ENCODE results near the gene CCDC191. TPM values are rescaled to one million over a fixed set of nuclear protein-coding genes. Genes with fewer than 3 reads are reported as not detected.

CCDC191 gene
- total RNA-seq, 1 donor from 2014 or later = 4.5 TPM

DNA sequence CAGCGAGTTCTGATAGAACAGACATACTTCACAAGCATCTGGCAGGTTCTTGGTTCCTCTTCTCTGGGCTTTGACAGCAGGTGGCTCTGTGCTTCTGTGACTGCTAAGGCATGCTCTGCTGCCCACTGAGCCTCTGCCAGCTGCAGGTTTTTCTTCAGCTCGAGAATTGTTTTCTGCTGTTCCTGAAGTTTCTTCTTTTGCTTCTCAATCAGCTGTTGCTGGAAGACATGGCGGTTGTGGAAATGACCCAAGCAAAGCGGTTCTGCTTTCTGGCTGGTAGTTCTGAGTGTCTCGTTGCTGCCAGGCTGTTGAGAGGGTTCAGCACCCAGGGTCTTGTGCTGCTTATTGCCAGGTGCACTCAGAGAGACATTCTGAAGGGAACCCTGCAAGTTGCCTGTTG lies 50.8 kb downstream of the CCDC191 start:
- no peak overlapping the region for H3K4me3 Mint-ChIP-seq
- H3K4me1 Mint-ChIP-seq = no peaks in the 10 kb centered on the region
- DNase-seq (ENCODE audit: low read depth, low spot score) = no peak
- no peaks in the 10 kb centered on the region for H3K27me3 Mint-ChIP-seq (ENCODE audit: low read depth)
- H3K9me3 Mint-ChIP-seq = peaks cover 5% of the 10 kb centered on the region
- H3K36me3 Mint-ChIP-seq (ENCODE audit: low read depth) = peaks cover 13% of the 10 kb centered on the region
- H3K27ac Mint-ChIP-seq (ENCODE audit: unreplicated experiment) = no peak overlapping the region
- TF ChIP-seq, protein P1, sequence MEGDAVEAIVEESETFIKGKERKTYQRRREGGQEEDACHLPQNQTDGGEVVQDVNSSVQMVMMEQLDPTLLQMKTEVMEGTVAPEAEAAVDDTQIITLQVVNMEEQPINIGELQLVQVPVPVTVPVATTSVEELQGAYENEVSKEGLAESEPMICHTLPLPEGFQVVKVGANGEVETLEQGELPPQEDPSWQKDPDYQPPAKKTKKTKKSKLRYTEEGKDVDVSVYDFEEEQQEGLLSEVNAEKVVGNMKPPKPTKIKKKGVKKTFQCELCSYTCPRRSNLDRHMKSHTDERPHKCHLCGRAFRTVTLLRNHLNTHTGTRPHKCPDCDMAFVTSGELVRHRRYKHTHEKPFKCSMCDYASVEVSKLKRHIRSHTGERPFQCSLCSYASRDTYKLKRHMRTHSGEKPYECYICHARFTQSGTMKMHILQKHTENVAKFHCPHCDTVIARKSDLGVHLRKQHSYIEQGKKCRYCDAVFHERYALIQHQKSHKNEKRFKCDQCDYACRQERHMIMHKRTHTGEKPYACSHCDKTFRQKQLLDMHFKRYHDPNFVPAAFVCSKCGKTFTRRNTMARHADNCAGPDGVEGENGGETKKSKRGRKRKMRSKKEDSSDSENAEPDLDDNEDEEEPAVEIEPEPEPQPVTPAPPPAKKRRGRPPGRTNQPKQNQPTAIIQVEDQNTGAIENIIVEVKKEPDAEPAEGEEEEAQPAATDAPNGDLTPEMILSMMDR (conservative IDR thresholded peaks at IDR 0.05) = no peak

DNA sequence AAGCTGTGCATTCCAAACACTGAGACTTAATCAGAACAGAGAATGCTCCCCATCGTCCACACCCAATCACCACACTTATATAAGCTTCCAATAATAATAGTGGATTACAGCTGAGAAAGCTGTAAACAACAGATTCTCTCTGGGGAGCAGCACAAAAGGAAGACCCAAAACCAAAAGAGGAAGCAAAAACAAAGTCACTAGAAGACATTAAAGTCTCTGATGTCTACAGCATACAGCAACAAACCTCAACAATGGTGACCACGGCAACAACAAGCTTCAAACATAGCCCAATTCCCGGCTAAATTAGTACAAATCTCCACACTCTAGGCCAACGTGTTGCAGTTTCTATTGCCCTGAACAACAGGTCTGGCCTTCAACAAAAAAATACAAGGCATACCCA lies 70.8 kb downstream of the CCDC191 start:
- TF ChIP-seq, protein P1 (conservative IDR thresholded peaks at IDR 0.05) = no peak
- Mint-ChIP-seq H3K27me3 (ENCODE audit: low read depth) (no peaks in the 10 kb centered on the region), H3K36me3 (ENCODE audit: low read depth) (peaks cover 17% of the 10 kb centered on the region), H3K4me1 (no peaks in the 10 kb centered on the region), H3K27ac (ENCODE audit: unreplicated experiment) (no peak overlapping the region), H3K9me3 (peaks cover 3% of the 10 kb centered on the region), H3K4me3 (no peak overlapping the region)
- no peak for DNase-seq (ENCODE audit: low read depth, low spot score)

DNA sequence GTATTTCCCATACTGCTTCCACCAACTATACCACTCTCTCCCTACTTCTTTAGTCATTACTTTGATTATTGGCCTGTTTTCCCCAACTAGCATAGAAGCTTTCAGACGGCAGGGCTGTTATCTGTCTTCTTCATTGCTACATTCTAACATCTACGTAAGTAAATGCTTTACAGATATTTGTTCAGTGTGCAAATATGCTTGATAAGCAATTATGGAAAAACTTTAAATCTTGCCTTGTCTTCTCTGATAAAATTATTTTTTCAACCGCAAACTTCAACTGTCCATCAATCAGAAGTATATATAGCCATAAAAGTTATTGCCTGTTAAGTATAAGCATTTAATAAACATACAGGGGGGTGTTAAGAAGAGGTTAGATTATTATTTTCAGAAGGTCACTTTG lies 72.8 kb downstream of the CCDC191 start:
- no peaks in the 10 kb centered on the region for H3K4me1 Mint-ChIP-seq
- H3K27ac Mint-ChIP-seq (ENCODE audit: unreplicated experiment) = no peak overlapping the region
- peaks cover 14% of the 10 kb centered on the region for H3K36me3 Mint-ChIP-seq (ENCODE audit: low read depth)
- TF ChIP-seq, protein P1 (conservative IDR thresholded peaks at IDR 0.05) = no peak
- H3K4me3 Mint-ChIP-seq = no peak overlapping the region
- H3K9me3 Mint-ChIP-seq = no peaks in the 10 kb centered on the region
- no peak for DNase-seq (ENCODE audit: low read depth, low spot score)
- H3K27me3 Mint-ChIP-seq (ENCODE audit: low read depth) = no peaks in the 10 kb centered on the region

DNA sequence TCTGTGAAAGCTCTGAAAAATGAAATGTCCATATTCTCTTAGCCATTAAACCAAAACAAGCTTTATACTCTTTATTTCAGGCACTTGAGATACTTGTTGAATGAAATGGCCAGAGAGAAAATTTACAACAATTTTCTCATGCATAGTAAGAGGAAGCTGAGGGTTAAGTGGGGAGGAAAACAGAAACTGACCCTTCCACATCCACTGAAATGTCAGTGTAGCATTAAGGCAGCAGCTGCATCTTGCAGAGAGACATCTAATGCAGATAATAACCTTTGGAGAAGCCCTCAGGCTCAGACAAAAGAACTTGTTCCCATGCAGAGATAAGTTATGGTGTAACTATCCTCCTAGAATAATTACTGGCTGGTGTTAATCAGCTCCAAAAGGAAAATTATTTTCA lies 74.5 kb downstream of the CCDC191 start:
- Mint-ChIP-seq H3K9me3 (no peaks in the 10 kb centered on the region), H3K27me3 (ENCODE audit: low read depth) (no peaks in the 10 kb centered on the region), H3K36me3 (ENCODE audit: low read depth) (peaks cover 14% of the 10 kb centered on the region), H3K27ac (ENCODE audit: unreplicated experiment) (no peak overlapping the region), H3K4me1 (no peaks in the 10 kb centered on the region), H3K4me3 (no peak overlapping the region)
- no peak for DNase-seq (ENCODE audit: low read depth, low spot score)
- TF ChIP-seq, protein P1 (conservative IDR thresholded peaks at IDR 0.05) = no peak

DNA sequence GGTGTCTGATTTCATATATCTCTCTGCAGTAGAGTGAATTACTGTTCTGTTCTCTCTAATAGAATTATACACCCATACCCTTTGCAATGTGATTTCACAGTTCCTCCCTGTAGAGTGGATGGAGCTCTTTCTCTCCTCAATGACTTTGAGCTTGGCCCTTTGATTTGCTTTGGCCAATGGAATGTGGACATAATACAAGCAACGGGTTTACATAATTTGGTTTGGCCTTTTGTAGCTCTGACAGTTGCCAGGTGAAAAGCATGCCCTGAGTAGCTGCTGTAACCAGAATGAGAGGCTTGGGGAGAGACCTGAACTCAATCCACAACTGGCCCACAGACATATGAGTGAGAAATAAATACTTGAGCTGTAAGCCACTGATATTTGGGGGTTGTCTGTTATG lies 76.4 kb downstream of the CCDC191 start:
- Mint-ChIP-seq H3K27ac (ENCODE audit: unreplicated experiment) (no peak overlapping the region), H3K36me3 (ENCODE audit: low read depth) (peaks cover 7% of the 10 kb centered on the region), H3K9me3 (no peaks in the 10 kb centered on the region), H3K27me3 (ENCODE audit: low read depth) (no peaks in the 10 kb centered on the region), H3K4me3 (no peak overlapping the region), H3K4me1 (no peaks in the 10 kb centered on the region)
- TF ChIP-seq, protein P1 (conservative IDR thresholded peaks at IDR 0.05) = no peak
- DNase-seq (ENCODE audit: low read depth, low spot score) = no peak

DNA sequence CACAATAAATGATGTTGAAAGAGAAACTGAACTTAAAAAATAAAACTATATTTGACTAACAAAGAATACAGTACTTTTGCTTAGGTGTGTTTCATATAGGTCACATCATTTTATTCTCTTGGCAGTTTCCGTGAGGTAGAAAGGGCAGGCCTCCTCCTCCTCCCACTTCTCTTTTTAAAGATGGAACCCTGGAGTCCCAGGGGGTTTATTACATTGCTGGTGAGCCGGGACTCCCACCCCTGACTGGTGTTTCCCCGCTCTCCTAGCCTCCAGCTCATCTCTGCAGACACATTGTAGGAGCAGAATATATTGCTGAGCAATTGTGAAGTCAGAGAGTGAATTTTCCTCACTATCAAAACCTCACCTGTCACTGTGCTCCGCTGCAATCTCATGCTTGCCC lies 78.5 kb downstream of the CCDC191 start:
- Mint-ChIP-seq H3K36me3 (ENCODE audit: low read depth) (peaks cover 22% of the 10 kb centered on the region), H3K4me1 (no peaks in the 10 kb centered on the region), H3K9me3 (peaks cover 8% of the 10 kb centered on the region), H3K27me3 (ENCODE audit: low read depth) (no peaks in the 10 kb centered on the region), H3K27ac (ENCODE audit: unreplicated experiment) (no peak overlapping the region), H3K4me3 (no peak overlapping the region)
- DNase-seq (ENCODE audit: low read depth, low spot score) = no peak
- TF ChIP-seq, protein P1 (conservative IDR thresholded peaks at IDR 0.05) = no peak
